Measurements from ENCODE around the gene RCL1. TPM values are rescaled to one million over a fixed set of nuclear protein-coding genes. Genes with fewer than 3 reads are reported as not detected.

The RCL1 gene
- total and polyA plus RNA-seq, 8 donors, result 11.3 to 153 (median 21.9) TPM

DNA sequence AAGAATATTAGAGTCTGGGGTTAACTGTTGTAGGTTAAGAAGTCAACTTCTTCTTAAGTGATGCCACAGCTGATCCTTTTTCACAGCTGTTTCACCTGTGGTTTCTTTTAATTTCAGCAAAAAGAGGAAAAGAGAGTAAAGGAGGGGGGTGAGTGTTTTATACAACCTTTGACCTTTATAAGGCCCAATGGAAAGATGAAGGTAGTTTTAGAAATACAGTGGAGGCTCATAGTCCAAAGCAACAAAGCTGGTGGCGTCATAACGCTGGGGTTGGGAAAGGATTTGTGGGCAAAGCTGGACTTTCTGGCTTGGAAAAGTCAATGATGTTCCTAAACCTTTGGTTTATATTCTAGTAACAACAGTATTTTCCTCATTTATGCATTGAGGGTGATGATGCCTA is 49.5 kb downstream of the RCL1 start:
- FAIRE-seq (no peak), ATAC-seq (no peak), DNase-seq (no peak)
- TF ChIP-seq, protein P1, sequence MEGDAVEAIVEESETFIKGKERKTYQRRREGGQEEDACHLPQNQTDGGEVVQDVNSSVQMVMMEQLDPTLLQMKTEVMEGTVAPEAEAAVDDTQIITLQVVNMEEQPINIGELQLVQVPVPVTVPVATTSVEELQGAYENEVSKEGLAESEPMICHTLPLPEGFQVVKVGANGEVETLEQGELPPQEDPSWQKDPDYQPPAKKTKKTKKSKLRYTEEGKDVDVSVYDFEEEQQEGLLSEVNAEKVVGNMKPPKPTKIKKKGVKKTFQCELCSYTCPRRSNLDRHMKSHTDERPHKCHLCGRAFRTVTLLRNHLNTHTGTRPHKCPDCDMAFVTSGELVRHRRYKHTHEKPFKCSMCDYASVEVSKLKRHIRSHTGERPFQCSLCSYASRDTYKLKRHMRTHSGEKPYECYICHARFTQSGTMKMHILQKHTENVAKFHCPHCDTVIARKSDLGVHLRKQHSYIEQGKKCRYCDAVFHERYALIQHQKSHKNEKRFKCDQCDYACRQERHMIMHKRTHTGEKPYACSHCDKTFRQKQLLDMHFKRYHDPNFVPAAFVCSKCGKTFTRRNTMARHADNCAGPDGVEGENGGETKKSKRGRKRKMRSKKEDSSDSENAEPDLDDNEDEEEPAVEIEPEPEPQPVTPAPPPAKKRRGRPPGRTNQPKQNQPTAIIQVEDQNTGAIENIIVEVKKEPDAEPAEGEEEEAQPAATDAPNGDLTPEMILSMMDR (IDR thresholded peaks at IDR 0.05), result no peak
- peaks cover 0 to 42% (median 3%) of the 10 kb centered on the region in 3 donors for H3K36me3 ChIP-seq
- peaks cover 10 to 20% (median 10%) of the 10 kb centered on the region in 3 donors for H3K4me1 ChIP-seq
- peak overlapping the region in 2 of 4 donors; percentile 15 to 32 for H3K4me3 ChIP-seq
- 96 to 98% methylated on average over 2 of the region's 2 CpGs for WGBS, 2 donors
- intact Hi-C loops (cut with DNase I), result no loop called here
- no peaks in the 10 kb centered on the region for H3K27me3 ChIP-seq
- no peak overlapping the region for H3K27ac ChIP-seq
- H3K9me3 ChIP-seq, result no peaks in the 10 kb centered on the region

DNA sequence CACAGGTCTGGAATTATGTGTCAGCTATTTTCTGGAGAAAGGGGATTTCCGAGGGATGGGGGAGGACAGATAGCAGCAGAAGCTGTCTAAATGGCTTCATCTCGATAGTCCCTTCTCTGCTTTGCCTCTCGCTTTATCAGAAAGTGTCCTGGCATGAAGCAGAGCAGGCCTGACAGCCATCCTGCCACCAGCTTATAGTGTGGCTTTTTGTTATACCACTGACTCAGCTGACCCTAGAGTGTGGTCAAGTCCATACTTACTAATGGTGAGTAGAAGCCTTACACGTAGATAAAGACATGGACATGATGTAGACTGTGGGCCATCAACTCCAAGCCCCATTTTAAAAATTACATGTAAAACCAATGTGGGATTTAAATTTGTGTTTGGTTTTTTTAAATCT is 50.0 kb downstream of the RCL1 start:
- WGBS, 2 donors, result 89 to 92% methylated on average over 4 of the region's 4 CpGs
- ATAC-seq (no peak), FAIRE-seq (no peak), DNase-seq (no peak)
- Histone ChIP-seq H3K36me3 (peaks cover 0 to 43% (median 3%) of the 10 kb centered on the region in 3 donors), H3K9me3 (no peaks in the 10 kb centered on the region), H3K4me3 (peak overlapping the region in 1 of 4 donors; percentile 32), H3K4me1 (peaks cover 10 to 20% (median 10%) of the 10 kb centered on the region in 3 donors), H3K27ac (no peak overlapping the region), H3K27me3 (no peaks in the 10 kb centered on the region)
- TF ChIP-seq, protein P1 (IDR thresholded peaks at IDR 0.05), result no peak
- intact Hi-C loops (cut with DNase I), result no loop called here

DNA sequence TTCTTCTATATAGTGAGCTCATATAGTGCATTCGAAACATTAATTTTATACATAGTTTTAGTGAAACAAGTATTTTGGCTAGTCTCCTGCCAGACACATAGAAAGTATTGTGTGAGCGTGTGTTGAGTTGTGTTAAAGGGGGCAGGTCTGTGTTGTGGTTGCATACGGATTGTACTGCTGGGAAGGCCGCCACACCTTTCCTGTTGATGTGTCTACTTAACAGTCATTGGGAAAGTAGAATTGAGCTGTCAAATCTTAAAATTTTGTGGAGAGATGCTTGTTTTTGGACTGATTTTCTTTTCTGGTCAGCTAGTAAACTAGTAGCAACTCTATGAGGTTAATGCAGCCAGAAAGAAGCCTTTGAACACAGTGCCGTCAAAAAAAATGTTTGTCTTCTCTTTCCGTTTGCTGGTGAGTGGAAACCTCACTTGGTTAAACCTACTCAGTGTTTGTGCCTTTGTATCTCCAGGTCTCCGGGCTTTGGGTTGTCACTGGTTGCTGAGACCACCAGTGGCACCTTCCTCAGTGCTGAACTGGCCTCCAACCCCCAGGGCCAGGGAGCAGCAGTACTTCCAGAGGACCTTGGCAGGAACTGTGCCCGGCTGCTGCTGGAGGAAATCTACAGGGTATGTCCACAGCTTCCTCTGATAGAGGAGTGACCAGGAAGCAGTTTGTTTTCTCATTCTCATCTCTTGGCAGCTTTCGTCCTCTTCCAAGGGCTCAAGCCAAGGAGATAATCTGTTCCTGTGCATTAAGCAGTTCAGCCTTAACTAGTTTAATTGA is 51.5 kb downstream of the RCL1 start:
- intact Hi-C loops (cut with DNase I), result no loop called here
- H3K27ac ChIP-seq, result no peak overlapping the region
- ATAC-seq (no peak), DNase-seq (no peak), FAIRE-seq (no peak)
- no peaks in the 10 kb centered on the region for H3K27me3 ChIP-seq
- H3K36me3 ChIP-seq, result peaks cover 0 to 47% (median 3%) of the 10 kb centered on the region in 3 donors
- TF ChIP-seq, protein P1 (IDR thresholded peaks at IDR 0.05), result no peak
- 80 to 90% methylated on average over 9 of the region's 9 CpGs for WGBS, 2 donors
- peaks cover 0 to 7% (median under 1%) of the 10 kb centered on the region in 3 donors for H3K4me1 ChIP-seq
- H3K4me3 ChIP-seq, result no peak overlapping the region
- H3K9me3 ChIP-seq, result no peaks in the 10 kb centered on the region

DNA sequence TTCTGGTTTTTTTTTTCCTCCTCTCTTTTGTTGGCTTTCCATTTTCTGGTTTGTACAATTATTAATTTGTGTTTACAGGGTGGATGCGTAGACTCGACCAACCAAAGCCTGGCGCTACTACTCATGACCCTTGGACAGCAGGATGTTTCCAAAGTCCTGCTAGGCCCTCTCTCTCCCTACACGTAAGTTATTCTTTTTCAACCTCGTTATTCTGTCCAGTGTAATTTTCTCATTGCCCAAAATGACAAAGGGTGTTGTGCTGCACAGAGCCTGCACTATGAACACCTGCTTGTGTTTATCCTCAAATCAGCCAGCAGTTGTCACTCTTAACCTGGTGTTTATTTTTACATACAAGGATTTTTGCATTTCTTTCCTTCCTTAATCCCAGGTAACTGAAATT is 56.6 kb downstream of the RCL1 start:
- no peaks in the 10 kb centered on the region for H3K9me3 ChIP-seq
- TF ChIP-seq, protein P1 (IDR thresholded peaks at IDR 0.05), result no peak
- H3K4me1 ChIP-seq, result peaks cover 0 to 3% (median 0%) of the 10 kb centered on the region in 3 donors
- WGBS, 2 donors, result 75 to 79% methylated on average over 5 of the region's 5 CpGs
- no peaks in the 10 kb centered on the region for H3K27me3 ChIP-seq
- no peak for DNase-seq
- no peak overlapping the region for H3K27ac ChIP-seq
- intact Hi-C loops (cut with DNase I), result no loop called here
- H3K4me3 ChIP-seq, result no peak overlapping the region
- FAIRE-seq, result no peak
- peak in 2 of 4 donors; percentile 24 to 51 for ATAC-seq
- H3K36me3 ChIP-seq, result peaks cover 0 to 64% (median 7%) of the 10 kb centered on the region in 3 donors

Data from pancreas (tissue), 10 donors.